GM23248 (cell line): Measurements from ENCODE around the gene MALT1.

Experiments
- EZH2 ChIP-seq: fragments of 200-600 bp; sonication (generic); IDR thresholded peaks from 2 replicates; pipeline ENCODE4 v1.6.1; 2018; ENCODE audit warnings: antibody characterized with exemption, mild to moderate bottlenecking; ENCODE audit not compliant: insufficient read depth, poor library complexity, severe bottlenecking
- EZH2phosphoT487 ChIP-seq: fragments of 200-600 bp; sonication (generic); IDR thresholded peaks from 2 replicates; pipeline ENCODE4 v1.6.1; 2018; ENCODE audit warnings: antibody characterized with exemption, moderate library complexity, mild to moderate bottlenecking, low read depth; ENCODE audit not compliant: insufficient read depth

DNA sequence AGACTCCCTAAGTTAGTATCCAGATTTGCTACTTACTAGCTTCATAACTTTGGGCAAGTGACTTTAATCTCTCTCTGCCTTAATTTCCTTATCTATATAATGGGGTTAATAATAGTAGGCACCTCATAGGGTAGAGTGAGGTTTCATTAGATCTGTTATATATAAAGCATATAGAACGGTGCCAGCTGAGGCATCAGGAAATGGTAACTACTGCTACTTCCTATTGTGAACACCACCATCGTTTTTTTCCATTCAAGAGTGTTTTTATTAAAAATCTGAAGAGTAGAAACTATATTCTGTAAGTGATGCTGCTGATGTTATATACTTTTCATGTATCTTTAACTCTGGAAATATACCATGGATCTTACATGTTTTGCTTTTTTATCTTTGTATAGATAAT is 44.3 kb downstream of the MALT1 start:
- TF ChIP-seq EZH2: no peak
- no peak for TF ChIP-seq EZH2phosphoT487
